Kidney (tissue), 14 donors: Measurements from ENCODE around the gene BCL10. TPM values are rescaled to one million over a fixed set of nuclear protein-coding genes. Genes with fewer than 3 reads are reported as not detected.

Experiments
- DNase-seq, 5 donors: peaks; one replicate each; pipeline ENCODE4 v3.0.0-alpha.2; 2013 to 2020
- FAIRE-seq: peaks from 2 replicates; lab custom pipeline; 2012; peaks lifted over from hg19 to GRCh38; lab: Jason Lieb, UNC
- H3K27ac ChIP-seq, 2 donors: one replicate each; pipeline ENCODE4 v1.7.0; 2013; ENCODE audit warnings: low read depth in 2 of 2, low read length in 2 of 2, inconsistent platforms in 1 of 2
- H3K27me3 ChIP-seq: one replicate; pipeline ENCODE4 v1.7.1; 2013; ENCODE audit warnings: low read length, inconsistent platforms; ENCODE audit not compliant: control insufficient read depth, insufficient read depth
- H3K36me3 ChIP-seq, 3 donors: one replicate each; pipeline versions ENCODE4 v1.7.0 to v1.7.1; 2013; ENCODE audit warnings: low read length in 3 of 3, control low read depth in 1 of 3, inconsistent platforms in 1 of 3; ENCODE audit not compliant: insufficient read depth in 3 of 3, control insufficient read depth in 2 of 3
- H3K4me1 ChIP-seq, 3 donors: one replicate each; pipeline versions ENCODE4 v1.7.0 to v1.7.1; 2013; ENCODE audit warnings: low read length in 3 of 3, inconsistent platforms in 1 of 3, low read depth in 1 of 3; ENCODE audit not compliant: control insufficient read depth in 2 of 3, insufficient read depth in 2 of 3
- H3K4me3 ChIP-seq, 3 donors: one replicate each; pipeline versions ENCODE4 v1.7.0 to v1.8.1; 2013; ENCODE audit warnings: low read length in 3 of 3, control low read depth in 1 of 3, inconsistent platforms in 1 of 3
- H3K9ac ChIP-seq, 3 donors: one replicate each; pipeline versions ENCODE4 v1.7.0 to v1.7.1; 2013; ENCODE audit warnings: low read length in 3 of 3, control low read depth in 1 of 3, inconsistent platforms in 1 of 3
- H3K9me3 ChIP-seq, 3 donors: one replicate each; pipeline versions ENCODE4 v1.7.0 to v1.7.1; 2013; ENCODE audit warnings: low read length in 3 of 3, control low read depth in 1 of 3, inconsistent platforms in 1 of 3; ENCODE audit not compliant: control insufficient read depth in 2 of 3, insufficient read depth in 1 of 3
- CTCF ChIP-seq: IDR thresholded peaks from 3 replicates; pipeline ENCODE4 v1.5.1; 2012; ENCODE audit warnings: mild to moderate bottlenecking, moderate library complexity, borderline replicate concordance; ENCODE audit not compliant: insufficient read depth; ENCODE audit errors: extremely low read depth
- intact Hi-C: fragments of 100-400 bp; cut with DNase I; formaldehyde crosslinking; loops from one replicate; pipeline ENCODE4 v1.11.1; 2022
- polyA plus RNA-seq: library from polyadenylated mRNA; stranded (reverse); fragments of 350-450 nt; fragmentation: Illumina TruSeq; extraction: RNeasy Lipid Tissue Mini Kit (QIAGEN cat#74804); gene quantifications from one replicate; pipeline ENCODE4 v1.2.3, GENCODE V29; 2014; ENCODE audit warnings: low read depth, low replicate concordance; ENCODE audit not compliant: insufficient read depth
- total RNA-seq: library from RNA; stranded (reverse); fragmentation: NEBNext Ultra II Directional; extraction: Animal tissue kit (Norgen Biotek cat#: 25700); gene quantifications from one replicate; pipeline ENCODE4 v1.2.1, GENCODE V29; 2021
- donor health status: control.
- donor health status: control.
- donor health status: control.
- donor health status: control.
- donor health status: control.
- donor health status: DM: yes; HTN: yes; CAD: no.
- donor health status: Normal renal cell carcinoma (clear cell type).

The BCL10 gene
- total and polyA plus RNA-seq, 2 donors from 2014 or later = 7.8 to 27.1 TPM

GRCh38 chr1:85230305-85230977 is 46.0 kb downstream of the BCL10 start:
- Histone ChIP-seq H3K9me3 (no peaks in the 10 kb centered on the region), H3K27me3 (no peaks in the 10 kb centered on the region), H3K9ac (no peak overlapping the region), H3K4me3 (no peak overlapping the region), H3K36me3 (no peaks in the 10 kb centered on the region), H3K4me1 (peaks cover 0 to 6% (median under 1%) of the 10 kb centered on the region in 3 donors), H3K27ac (no peak overlapping the region)
- peak; percentile 19 for TF ChIP-seq CTCF
- no peak for FAIRE-seq
- DNase-seq = no peak
- intact Hi-C loops = loop anchor here (10.0 kb wide), 2 partner anchors 116 to 266 kb away; no protein-coding TSS in a partner anchor

GRCh38 chr1:85229574-85230097 is 46.8 kb downstream of the BCL10 start:
- TF ChIP-seq CTCF = no peak
- Histone ChIP-seq H3K9ac (no peak overlapping the region), H3K36me3 (no peaks in the 10 kb centered on the region), H3K27me3 (no peaks in the 10 kb centered on the region), H3K27ac (no peak overlapping the region), H3K4me3 (no peak overlapping the region), H3K4me1 (peaks cover 0 to 7% (median 4%) of the 10 kb centered on the region in 3 donors), H3K9me3 (no peaks in the 10 kb centered on the region)
- DNase-seq = peak in 1 of 5 donors; percentile 35
- FAIRE-seq = no peak
- intact Hi-C loops = loop anchor here (10.0 kb wide), 2 partner anchors 115 to 265 kb away; no protein-coding TSS in a partner anchor

- no peak overlapping the region for H3K4me3 ChIP-seq
- H3K27me3 ChIP-seq = no peaks in the 10 kb centered on the region
- H3K4me1 ChIP-seq = peaks cover 0 to 11% (median 4%) of the 10 kb centered on the region in 3 donors
- TF ChIP-seq CTCF = no peak
- H3K27ac ChIP-seq = no peak overlapping the region
- FAIRE-seq (no peak), DNase-seq (no peak)
- intact Hi-C loops = no loop called here
- no peaks in the 10 kb centered on the region for H3K9me3 ChIP-seq
- no peak overlapping the region for H3K9ac ChIP-seq
- no peaks in the 10 kb centered on the region for H3K36me3 ChIP-seq
Observed at GRCh38 chr1:85228972-85229371, 47.5 kb downstream of the BCL10 start.
